Measurements from ENCODE around the gene AK8. TPM values are rescaled to one million over a fixed set of nuclear protein-coding genes. Genes with fewer than 3 reads are reported as not detected.

AK8 gene
- total and polyA plus RNA-seq, 9 of the 15 experiments (the other 6 are each of a cell fraction or from before 2014, with no cell fraction given): 0.06 to 0.37 TPM; not detected in 7

- WGBS (ENCODE audit: insufficient coverage, low coverage, missing lambda C conversion rate): 15% methylated on average over 34 of the region's 54 CpGs
- H3K4me1 ChIP-seq (replicated peaks in 1 of 2; ENCODE audit: control insufficient read depth in 2 of 2, insufficient read depth in 2 of 2, low read length in 2 of 2): peaks cover 4 to 19% of the 10 kb centered on the region in 2 experiments; a peak in 3 of 5 replicates
- 0 out of 2 replicates have a peak, but pooled peaks cover 3% of the 10 kb centered on the region for H3K9me3 ChIP-seq (replicated peaks; ENCODE audit: control insufficient read depth, insufficient read depth, low read depth, low read length)
- POLR2A ChIA-PET: interaction anchor here (0.7 to 0.8 kb wide), 2 partner anchors 19 to 37 kb away, joined by 3 to 5 read pairs; no protein-coding TSS in a partner anchor
- intact Hi-C loops (cut with micrococcal nuclease): no loop called here
- no peak for DNase-seq (ENCODE audit: extremely low read depth in 1 of 4, low spot score in 3 of 4)
- FAIRE-seq: no peak
- H3K9ac ChIP-seq (ENCODE audit: insufficient read depth in 1 of 2, low read depth in 2 of 2, low read length in 2 of 2): peak overlapping the region; percentile 58 to 79; a peak in 3 of 4 replicates
- H3K79me2 ChIP-seq (ENCODE audit: control insufficient read depth, insufficient read depth, low read length): no peaks in the 10 kb centered on the region
- peaks cover 0 to 3% of the 10 kb centered on the region in 2 experiments; a peak in 1 of 5 replicates for H3K27me3 ChIP-seq (ENCODE audit: control insufficient read depth in 2 of 2, insufficient read depth in 2 of 2, low read length in 2 of 2)
- CTCF ChIA-PET (ENCODE audit: low intra/inter-chr PET ratio): interaction anchor here (1.2 kb wide), 1 partner anchor 29 kb away, joined by 4 read pairs; no protein-coding TSS in a partner anchor
- no peaks in the 10 kb centered on the region for H3K9me1 ChIP-seq (ENCODE audit: control insufficient read depth, insufficient read depth, low read length)
- no peaks in the 10 kb centered on the region for H4K20me1 ChIP-seq (replicated peaks; ENCODE audit: control insufficient read depth, insufficient read depth, low read length)
- no peaks in the 10 kb centered on the region for H3K36me3 ChIP-seq (ENCODE audit: control insufficient read depth, insufficient read depth, low read length)
- H3K27ac ChIP-seq (ENCODE audit: extremely low read depth, low read depth, low read length): peak overlapping the region; percentile 35; the same call in 1 of the 3 replicates
- peak overlapping the region; percentile 80 for H3K4me2 ChIP-seq (ENCODE audit: insufficient read depth, low read length)
- no TSS peak for BruUV-seq (replicated peaks)
- in situ Hi-C loops (cut with MboI): no loop called here
- peak overlapping the region; percentile 92 for H2AFZ ChIP-seq (ENCODE audit: low read depth, low read length)
- ATAC-seq: peak; percentile 71
- H3K4me3 ChIP-seq: peak overlapping the region; percentile 42
- peak; percentile 42; the same call in 1 of the 2 replicates for TF ChIP-seq EP400 (IDR thresholded peaks at IDR 0.05)
- TF ChIP-seq, protein P1, sequence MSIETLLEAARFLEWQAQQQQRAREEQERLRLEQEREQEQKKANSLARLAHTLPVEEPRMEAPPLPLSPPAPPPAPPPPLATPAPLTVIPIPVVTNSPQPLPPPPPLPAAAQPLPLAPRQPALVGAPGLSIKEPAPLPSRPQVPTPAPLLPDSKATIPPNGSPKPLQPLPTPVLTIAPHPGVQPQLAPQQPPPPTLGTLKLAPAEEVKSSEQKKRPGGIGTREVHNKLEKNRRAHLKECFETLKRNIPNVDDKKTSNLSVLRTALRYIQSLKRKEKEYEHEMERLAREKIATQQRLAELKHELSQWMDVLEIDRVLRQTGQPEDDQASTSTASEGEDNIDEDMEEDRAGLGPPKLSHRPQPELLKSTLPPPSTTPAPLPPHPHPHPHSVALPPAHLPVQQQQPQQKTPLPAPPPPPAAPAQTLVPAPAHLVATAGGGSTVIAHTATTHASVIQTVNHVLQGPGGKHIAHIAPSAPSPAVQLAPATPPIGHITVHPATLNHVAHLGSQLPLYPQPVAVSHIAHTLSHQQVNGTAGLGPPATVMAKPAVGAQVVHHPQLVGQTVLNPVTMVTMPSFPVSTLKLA (conservative IDR thresholded peaks at IDR 0.05): no peak
- TF ChIP-seq POLR2G (IDR thresholded peaks at IDR 0.05; ENCODE audit: low read depth, low read length): peak; percentile 60
- no peak for TF ChIP-seq HINFP (tag; conservative IDR thresholded peaks at IDR 0.05; ENCODE audit: low read depth)
- peak; percentile 62 for TF ChIP-seq RBFOX2 (IDR thresholded peaks at IDR 0.05; ENCODE audit: low read depth, low read length)
- TF ChIP-seq ZBTB7A (IDR thresholded peaks at IDR 0.05; ENCODE audit: borderline replicate concordance, control insufficient read depth, low read depth, low read length): 0 out of 2 replicates have a peak, but pooled peaks have one; percentile 39
- no peak for TF ChIP-seq SRSF3 (IDR thresholded peaks at IDR 0.05; ENCODE audit: insufficient read depth, low read length)
Observed at GRCh38 chr9:132769906-132770769, 107.9 kb downstream of the AK8 start.

Data from K562 (cell line).